ENCODE measurements around the gene CES3. TPM values are rescaled to one million over a fixed set of nuclear protein-coding genes. Genes with fewer than 3 reads are reported as not detected.

Gene CES3
- total and polyA plus RNA-seq, 4 donors = 0.15 to 2.4 (median 1.3) TPM

- Histone ChIP-seq H3K9me3 (ENCODE audit: control insufficient read depth, low read length) (no peaks in the 10 kb centered on the region), H3K4me1 (ENCODE audit: control insufficient read depth in 1 of 2, insufficient read depth in 2 of 2, low read length in 2 of 2) (no peaks in the 10 kb centered on the region), H3K4me3 (ENCODE audit: low read length in 2 of 2) (no peak overlapping the region), H3K36me3 (ENCODE audit: control insufficient read depth in 1 of 2, insufficient read depth in 2 of 2, low read length in 1 of 2) (peaks cover 0 to 5% of the 10 kb centered on the region in 2 donors), H3K27me3 (ENCODE audit: control insufficient read depth in 1 of 2, insufficient read depth in 2 of 2, low read length in 1 of 2) (no peaks in the 10 kb centered on the region), H3K27ac (ENCODE audit: low read depth in 1 of 2, low read length in 2 of 2) (no peak overlapping the region)
- intact Hi-C loops (cut with DNase I) = no loop called here
- WGBS, 2 donors = 24 to 29% methylated on average over 5 of the region's 5 CpGs
- DNase-seq (no peak), ATAC-seq (ENCODE audit: low FRiP score) (no peak)
These were observed 14.1 kb upstream of the CES3 start for GRCh38 chr16:66946974-66947301.

DNA sequence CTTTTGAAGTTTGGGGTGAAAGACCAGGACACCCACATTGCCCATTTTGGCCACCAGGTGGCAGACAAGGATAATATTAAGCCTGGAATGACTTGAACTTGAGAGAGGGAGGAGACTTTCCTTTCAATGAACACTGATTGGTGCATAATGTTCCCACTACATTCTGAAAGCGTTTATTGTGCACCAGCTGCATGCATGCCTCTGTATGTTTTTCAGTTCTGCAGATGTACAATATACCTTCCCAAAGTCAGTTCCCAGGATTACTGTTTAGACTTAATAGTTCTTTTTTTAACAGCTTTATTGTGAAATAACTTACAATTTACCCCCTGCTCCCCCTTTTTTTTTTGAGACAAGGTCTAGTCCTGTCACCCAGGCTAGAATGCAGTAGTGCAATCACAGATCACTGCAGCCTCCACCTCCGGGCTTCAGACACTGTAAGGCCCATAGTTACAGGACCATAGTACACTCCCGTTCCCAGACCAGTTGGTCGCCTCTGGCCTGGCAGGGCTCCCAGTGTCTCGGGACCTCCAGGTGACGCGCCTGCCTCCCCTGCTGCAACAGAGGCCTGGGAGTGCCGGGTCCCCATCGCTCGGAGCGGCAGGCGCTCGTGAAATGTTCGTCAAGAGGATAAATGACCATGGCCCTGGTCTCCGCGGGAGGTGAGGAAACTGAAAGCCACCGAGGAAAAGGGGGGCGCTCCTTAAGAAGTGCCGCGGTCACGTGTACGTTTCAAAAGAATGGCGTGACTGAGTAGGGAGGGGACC is 13.6 kb upstream of the CES3 start:
- DNase-seq = peak; percentile 82 to 92
- WGBS, 2 donors = 0% methylated on average over 18 to 22 of the region's 23 CpGs
- no peak overlapping the region for H3K27ac ChIP-seq (ENCODE audit: low read depth in 1 of 2, low read length in 2 of 2)
- ATAC-seq (ENCODE audit: low FRiP score) = peak; percentile 88
- intact Hi-C loops (cut with DNase I) = loop anchor here in 1 of 2 donors (2.0 kb wide), 1 partner anchor 53 kb away; no protein-coding TSS in a partner anchor
- H3K4me3 ChIP-seq (ENCODE audit: low read length in 2 of 2) = peak overlapping the region in 1 of 2 donors; percentile 21
- no peaks in the 10 kb centered on the region for H3K4me1 ChIP-seq (ENCODE audit: control insufficient read depth in 1 of 2, insufficient read depth in 2 of 2, low read length in 2 of 2)
- H3K36me3 ChIP-seq (ENCODE audit: control insufficient read depth in 1 of 2, insufficient read depth in 2 of 2, low read length in 1 of 2) = peaks cover 0 to 5% of the 10 kb centered on the region in 2 donors
- no peaks in the 10 kb centered on the region for H3K9me3 ChIP-seq (ENCODE audit: control insufficient read depth, low read length)
- H3K27me3 ChIP-seq (ENCODE audit: control insufficient read depth in 1 of 2, insufficient read depth in 2 of 2, low read length in 1 of 2) = no peaks in the 10 kb centered on the region

GRCh38 chr16:66948134-66948836 is 12.8 kb upstream of the CES3 start:
- Histone ChIP-seq H3K9me3 (ENCODE audit: control insufficient read depth, low read length) (no peaks in the 10 kb centered on the region), H3K4me1 (ENCODE audit: control insufficient read depth in 1 of 2, insufficient read depth in 2 of 2, low read length in 2 of 2) (no peaks in the 10 kb centered on the region), H3K4me3 (ENCODE audit: low read length in 2 of 2) (peak overlapping the region in 1 of 2 donors; percentile 21), H3K27ac (ENCODE audit: low read depth in 1 of 2, low read length in 2 of 2) (no peak overlapping the region), H3K36me3 (ENCODE audit: control insufficient read depth in 1 of 2, insufficient read depth in 2 of 2, low read length in 1 of 2) (peaks cover 0 to 2% of the 10 kb centered on the region in 2 donors), H3K27me3 (ENCODE audit: control insufficient read depth in 1 of 2, insufficient read depth in 2 of 2, low read length in 1 of 2) (no peaks in the 10 kb centered on the region)
- intact Hi-C loops (cut with DNase I) = loop anchor here in 1 of 2 donors (2.0 kb wide), 1 partner anchor 53 kb away; no protein-coding TSS in a partner anchor
- WGBS, 2 donors = 1 to 2% methylated on average over 44 of the region's 44 CpGs
- ATAC-seq (ENCODE audit: low FRiP score) = peak; percentile 51
- DNase-seq = peak in 1 of 2 donors; percentile 80

GRCh38 chr16:66948837-66949225 is 12.2 kb upstream of the CES3 start:
- no peaks in the 10 kb centered on the region for H3K27me3 ChIP-seq (ENCODE audit: control insufficient read depth in 1 of 2, insufficient read depth in 2 of 2, low read length in 1 of 2)
- H3K9me3 ChIP-seq (ENCODE audit: control insufficient read depth, low read length) = no peaks in the 10 kb centered on the region
- 14 to 15% methylated on average over 21 of the region's 21 CpGs for WGBS, 2 donors
- no peak for DNase-seq
- H3K4me3 ChIP-seq (ENCODE audit: low read length in 2 of 2) = no peak overlapping the region
- no peaks in the 10 kb centered on the region for H3K36me3 ChIP-seq (ENCODE audit: control insufficient read depth in 1 of 2, insufficient read depth in 2 of 2, low read length in 1 of 2)
- ATAC-seq (ENCODE audit: low FRiP score) = peak; percentile 34
- intact Hi-C loops (cut with DNase I) = loop anchor here in 1 of 2 donors (2.0 kb wide), 1 partner anchor 54 kb away; no protein-coding TSS in a partner anchor
- H3K27ac ChIP-seq (ENCODE audit: low read depth in 1 of 2, low read length in 2 of 2) = no peak overlapping the region
- no peaks in the 10 kb centered on the region for H3K4me1 ChIP-seq (ENCODE audit: control insufficient read depth in 1 of 2, insufficient read depth in 2 of 2, low read length in 2 of 2)

DNA sequence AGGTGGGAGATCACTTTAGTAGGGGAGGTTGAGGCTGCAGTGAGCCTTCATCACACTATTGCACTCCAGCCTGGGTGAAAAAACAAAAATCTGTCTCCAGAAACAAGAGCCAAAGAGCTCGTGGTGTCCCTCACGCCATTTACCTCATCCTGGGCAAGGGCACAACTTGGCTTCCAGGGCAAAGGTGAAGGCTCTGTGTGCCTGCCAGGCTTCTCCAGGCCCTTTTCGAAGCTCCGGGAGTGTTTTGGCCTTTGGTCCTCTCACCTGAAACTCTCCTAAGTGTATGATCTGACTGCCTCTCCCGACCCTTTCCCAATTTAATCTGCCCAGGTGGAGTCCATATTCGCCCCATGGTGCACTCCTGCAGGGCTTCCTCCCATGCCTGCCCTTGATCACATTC is 11.6 kb upstream of the CES3 start:
- intact Hi-C loops (cut with DNase I) = loop anchor here in 1 of 2 donors (2.0 kb wide), 1 partner anchor 55 kb away; no protein-coding TSS in a partner anchor
- ATAC-seq (ENCODE audit: low FRiP score) (no peak), DNase-seq (no peak)
- no peaks in the 10 kb centered on the region for H3K9me3 ChIP-seq (ENCODE audit: control insufficient read depth, low read length)
- H3K27ac ChIP-seq (ENCODE audit: low read depth in 1 of 2, low read length in 2 of 2) = no peak overlapping the region
- no peaks in the 10 kb centered on the region for H3K27me3 ChIP-seq (ENCODE audit: control insufficient read depth in 1 of 2, insufficient read depth in 2 of 2, low read length in 1 of 2)
- H3K4me1 ChIP-seq (ENCODE audit: control insufficient read depth in 1 of 2, insufficient read depth in 2 of 2, low read length in 2 of 2) = no peaks in the 10 kb centered on the region
- no peaks in the 10 kb centered on the region for H3K36me3 ChIP-seq (ENCODE audit: control insufficient read depth in 1 of 2, insufficient read depth in 2 of 2, low read length in 1 of 2)
- H3K4me3 ChIP-seq (ENCODE audit: low read length in 2 of 2) = no peak overlapping the region
- 70 to 74% methylated on average over 6 of the region's 6 CpGs for WGBS, 2 donors

DNA sequence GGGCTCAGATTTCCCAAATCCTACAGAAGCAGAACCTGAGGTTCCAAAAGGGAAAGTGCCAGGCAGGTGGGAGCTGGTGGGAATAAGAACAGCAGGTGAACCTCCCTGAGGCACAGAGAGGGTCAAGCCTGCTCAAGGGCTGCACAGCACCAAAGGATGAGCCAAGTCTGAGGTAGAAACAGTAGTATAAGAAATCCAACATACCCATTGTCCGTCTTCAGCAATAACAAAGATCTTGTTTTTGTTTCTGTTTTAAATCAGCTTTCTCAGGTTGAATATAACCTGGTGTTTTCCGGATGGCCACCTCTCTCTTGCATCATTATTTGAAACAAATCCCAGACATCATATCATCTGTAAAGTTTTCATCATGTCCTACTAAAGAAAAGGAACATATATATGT is 10.6 kb upstream of the CES3 start:
- ATAC-seq (ENCODE audit: low FRiP score) = no peak
- no peak overlapping the region for H3K4me3 ChIP-seq (ENCODE audit: low read length in 2 of 2)

DNA sequence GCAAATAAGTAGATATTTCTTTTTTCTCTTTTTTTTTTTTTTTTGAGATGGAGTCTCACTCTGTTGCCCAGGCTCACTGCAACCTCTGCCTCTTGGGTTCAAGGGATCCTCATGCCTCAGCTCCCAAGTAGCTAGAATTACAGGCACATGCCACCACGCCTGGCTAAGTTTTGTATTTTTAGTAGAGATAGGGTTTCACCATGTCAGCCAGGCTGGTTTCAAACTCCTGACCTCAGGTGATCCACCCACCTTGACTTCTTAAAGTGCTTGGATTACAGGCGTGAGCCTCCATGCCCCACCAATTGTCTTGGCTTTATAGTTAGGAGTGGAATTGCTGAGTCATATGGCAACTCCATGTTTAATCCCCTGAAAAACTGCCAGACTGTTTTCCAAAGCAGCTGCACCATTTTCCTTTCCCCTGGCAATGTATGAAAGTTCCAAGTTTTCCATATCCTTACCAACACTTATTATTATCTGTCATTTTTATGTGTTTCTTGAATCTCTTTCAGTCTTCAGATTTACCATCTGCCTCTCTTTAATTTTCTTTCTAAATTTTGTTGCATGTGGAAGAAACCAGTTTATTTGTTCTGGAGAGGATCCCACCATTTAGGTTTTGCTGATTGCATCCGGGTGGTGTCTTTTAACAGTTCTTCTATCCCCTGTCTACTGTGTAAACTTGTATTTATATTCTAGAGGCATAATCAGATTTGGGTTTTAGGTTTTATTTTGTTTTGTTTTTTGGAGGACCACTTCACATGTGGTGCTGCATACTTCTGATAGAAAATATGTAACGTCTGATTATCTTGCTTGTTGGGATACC is 9.9 kb upstream of the CES3 start:
- intact Hi-C loops (cut with DNase I) = no loop called here
- H3K4me1 ChIP-seq (ENCODE audit: control insufficient read depth in 1 of 2, insufficient read depth in 2 of 2, low read length in 2 of 2) = no peaks in the 10 kb centered on the region
- H3K36me3 ChIP-seq (ENCODE audit: control insufficient read depth in 1 of 2, insufficient read depth in 2 of 2, low read length in 1 of 2) = no peaks in the 10 kb centered on the region
- H3K27me3 ChIP-seq (ENCODE audit: control insufficient read depth in 1 of 2, insufficient read depth in 2 of 2, low read length in 1 of 2) = no peaks in the 10 kb centered on the region
- no peak overlapping the region for H3K4me3 ChIP-seq (ENCODE audit: low read length in 2 of 2)
- DNase-seq = no peak
- H3K27ac ChIP-seq (ENCODE audit: low read depth in 1 of 2, low read length in 2 of 2) = no peak overlapping the region
- H3K9me3 ChIP-seq (ENCODE audit: control insufficient read depth, low read length) = no peaks in the 10 kb centered on the region
- whole genome bisulfite sequencing, 2 donors = 75 to 80% methylated on average over 4 of the region's 4 CpGs
- no peak for ATAC-seq (ENCODE audit: low FRiP score)

More for the DNA sequence above, 10.6 kb upstream of the CES3 start:
- intact Hi-C loops (cut with DNase I) = no loop called here
- 79% methylated on average over 2 of the region's 2 CpGs for WGBS, 2 donors
- Histone ChIP-seq H3K27ac (ENCODE audit: low read depth in 1 of 2, low read length in 2 of 2) (no peak overlapping the region), H3K9me3 (ENCODE audit: control insufficient read depth, low read length) (no peaks in the 10 kb centered on the region), H3K4me1 (ENCODE audit: control insufficient read depth in 1 of 2, insufficient read depth in 2 of 2, low read length in 2 of 2) (no peaks in the 10 kb centered on the region), H3K27me3 (ENCODE audit: control insufficient read depth in 1 of 2, insufficient read depth in 2 of 2, low read length in 1 of 2) (no peaks in the 10 kb centered on the region), H3K36me3 (ENCODE audit: control insufficient read depth in 1 of 2, insufficient read depth in 2 of 2, low read length in 1 of 2) (no peaks in the 10 kb centered on the region)
- DNase-seq = no peak

GRCh38 chr16:66952430-66953110 is 8.5 kb upstream of the CES3 start:
- Histone ChIP-seq H3K27ac (ENCODE audit: low read depth in 1 of 2, low read length in 2 of 2) (no peak overlapping the region), H3K36me3 (ENCODE audit: control insufficient read depth in 1 of 2, insufficient read depth in 2 of 2, low read length in 1 of 2) (no peaks in the 10 kb centered on the region), H3K4me3 (ENCODE audit: low read length in 2 of 2) (no peak overlapping the region), H3K9me3 (ENCODE audit: control insufficient read depth, low read length) (no peaks in the 10 kb centered on the region), H3K27me3 (ENCODE audit: control insufficient read depth in 1 of 2, insufficient read depth in 2 of 2, low read length in 1 of 2) (no peaks in the 10 kb centered on the region), H3K4me1 (ENCODE audit: control insufficient read depth in 1 of 2, insufficient read depth in 2 of 2, low read length in 2 of 2) (no peaks in the 10 kb centered on the region)
- WGBS, 2 donors = 82 to 84% methylated on average over 7 of the region's 7 CpGs
- DNase-seq (no peak), ATAC-seq (ENCODE audit: low FRiP score) (no peak)
- intact Hi-C loops (cut with DNase I) = no loop called here
